COLO668 (cell line): ENCODE measurements around the gene TVP23A.
"Not testable (repeated sequence)": the region's sequence is repeated elsewhere in the genome, so short reads cannot be mapped to it uniquely, and the experiment has no call there.

Experiments used
- DNase-seq: peaks from one replicate; lab custom pipeline; 2025; ENCODE audit not compliant: unreplicated experiment; lab: John Stamatoyannopoulos, UW

The TVP23A gene

GRCh38 chr16:10836174-10836853, 17.7 kb upstream of the TVP23A start:
- DNase-seq: no peak

GRCh38 chr16:10835281-10835931, 16.8 kb upstream of the TVP23A start:
- DNase-seq: no peak

GRCh38 chr16:10834766-10835165, 16.2 kb upstream of the TVP23A start:
- DNase-seq: no peak

GRCh38 chr16:10834130-10834529, 15.5 kb upstream of the TVP23A start:
- DNase-seq: no peak

GRCh38 chr16:10833271-10833670, 14.7 kb upstream of the TVP23A start:
- no peak for DNase-seq

- DNase-seq: no peak
Observed at GRCh38 chr16:10831894-10832886, 13.6 kb upstream of the TVP23A start.

GRCh38 chr16:10830240-10830639, 11.6 kb upstream of the TVP23A start:
- not testable (repeated sequence) for DNase-seq

GRCh38 chr16:10829390-10830098, 10.9 kb upstream of the TVP23A start:
- DNase-seq: not testable (repeated sequence)

- no peak for DNase-seq
Observed at GRCh38 chr16:10828851-10829366, 10.3 kb upstream of the TVP23A start.

GRCh38 chr16:10827691-10828341, 9.2 kb upstream of the TVP23A start:
- no peak for DNase-seq

- DNase-seq: no peak
Observed at GRCh38 chr16:10824111-10824893, 5.7 kb upstream of the TVP23A start.

GRCh38 chr16:10822702-10823101, 4.1 kb upstream of the TVP23A start:
- DNase-seq: no peak

GRCh38 chr16:10820546-10820945, 2.0 kb upstream of the TVP23A start:
- no peak for DNase-seq

- DNase-seq: no peak
Observed at GRCh38 chr16:10817514-10817913, 1.1 kb downstream of the TVP23A start.

- DNase-seq: no peak
Observed at GRCh38 chr16:10813099-10813455, 5.5 kb downstream of the TVP23A start.

GRCh38 chr16:10812312-10813098, 6.1 kb downstream of the TVP23A start:
- DNase-seq: no peak

GRCh38 chr16:10809706-10810105, 8.9 kb downstream of the TVP23A start:
- DNase-seq: no peak

GRCh38 chr16:10808850-10809249, 9.7 kb downstream of the TVP23A start:
- no peak for DNase-seq

GRCh38 chr16:10808218-10808617, 10.4 kb downstream of the TVP23A start:
- DNase-seq: no peak
